Esophagus muscularis mucosa (tissue), 3 donors: Measurements from ENCODE around the gene TSPAN11.

Experiments
- CTCF ChIP-seq, 3 experiments: fragments of 200-600 bp in 2 of 3; fragments of 450-650 bp in 1 of 3; sonication (generic) in 2 of 3; IDR thresholded peaks; one replicate each; pipeline ENCODE4 v1.5.1; 2017 to 2019; ENCODE audit warnings: antibody characterized with exemption in 3 of 3, mild to moderate bottlenecking in 2 of 3, moderate library complexity in 1 of 3
- POLR2A ChIP-seq: fragments of 450-650 bp; IDR thresholded peaks from one replicate; pipeline ENCODE4 v1.6.1; 2017; ENCODE audit warnings: antibody characterized with exemption, moderate library complexity, mild to moderate bottlenecking, low read depth

- no peak for TF ChIP-seq CTCF (IDR thresholded peaks at IDR 0.05)
- TF ChIP-seq POLR2A: no peak
These were observed 3.7 kb downstream of the TSPAN11 start for GRCh38 chr12:30930238-30930637.
